MG63 (cell line): ENCODE data around the gene ARHGEF26. TPM values are rescaled to one million over a fixed set of nuclear protein-coding genes. Genes with fewer than 3 reads are reported as not detected.
A peak's percentile ranks its signal among the peaks of the same experiment; 100 is the strongest.
"Not testable (repeated sequence)": the region's sequence is repeated elsewhere in the genome, so short reads cannot be mapped to it uniquely, and the experiment has no call there.

Experiments used
- DNase-seq: peaks from one replicate; pipeline ENCODE4 v3.0.0-alpha.2; 2020
- H3K27me3 ChIP-seq: fragments of 250-450 bp; sonication (Bioruptor Pico); 2 replicates; pipeline ENCODE4 v1.5.1; 2020; ENCODE audit warnings: mild to moderate bottlenecking, moderate library complexity
- H3K36me3 ChIP-seq: fragments of 250-450 bp; sonication (Bioruptor Pico); 2 replicates; pipeline ENCODE4 v1.5.1; 2020; ENCODE audit warnings: mild to moderate bottlenecking, moderate library complexity
- H3K4me3 ChIP-seq: fragments of 250-450 bp; sonication (Bioruptor Pico); 2 replicates; pipeline ENCODE4 v1.5.1; 2020; ENCODE audit warnings: mild to moderate bottlenecking, moderate library complexity
- H3K9me3 ChIP-seq: fragments of 250-450 bp; sonication (Bioruptor Pico); 2 replicates; pipeline ENCODE4 v1.5.1; 2020; ENCODE audit warnings: mild to moderate bottlenecking, moderate library complexity
- total RNA-seq: library from RNA; depleted of rRNA; stranded (reverse); fragments of >200 nt; shearing (Covaris generic); gene quantifications from 2 replicates; pipeline ENCODE4 v1.2.3, GENCODE V29; 2014; ENCODE audit warnings: low replicate concordance; rRNA removed

ARHGEF26 gene
- 0.63 TPM in 1 of 2 replicates, not detected in the other for total RNA-seq

- Histone ChIP-seq H3K4me3 (peak within 1 kb of the TSS; percentile 54), H3K9me3 (no peaks in the 10 kb centered on the region), H3K36me3 (no peaks in the 10 kb centered on the region), H3K27me3 (peaks cover 52% of the 10 kb centered on the region)
- peak; percentile 72 for DNase-seq
Measured at GRCh38 chr3:154120961-154121700, at the start of gene ARHGEF26. Gene ARHGEF26 (plus strand): TSS chr3:154121390. CDS start chr3:154121993, 603 bp downstream.

- Histone ChIP-seq H3K9me3 (no peaks in the 10 kb centered on the region), H3K4me3 (no peak overlapping the region), H3K36me3 (no peaks in the 10 kb centered on the region), H3K27me3 (no peaks in the 10 kb centered on the region)
- DNase-seq = no peak
Measured at GRCh38 chr3:154074966-154075365, 46.2 kb upstream of the ARHGEF26 start.

- Histone ChIP-seq H3K27me3 (no peaks in the 10 kb centered on the region), H3K4me3 (no peak overlapping the region), H3K36me3 (no peaks in the 10 kb centered on the region), H3K9me3 (no peaks in the 10 kb centered on the region)
- DNase-seq = no peak
Measured at GRCh38 chr3:154078672-154079071, 42.5 kb upstream of the ARHGEF26 start.

- no peaks in the 10 kb centered on the region for H3K9me3 ChIP-seq
- no peak for DNase-seq
- H3K27me3 ChIP-seq = no peaks in the 10 kb centered on the region
- H3K36me3 ChIP-seq = no peaks in the 10 kb centered on the region
- no peak overlapping the region for H3K4me3 ChIP-seq
Measured at GRCh38 chr3:154081305-154081704, 39.9 kb upstream of the ARHGEF26 start.

GRCh38 chr3:154085071-154085470 is 36.1 kb upstream of the ARHGEF26 start:
- Histone ChIP-seq H3K27me3 (no peaks in the 10 kb centered on the region), H3K36me3 (no peaks in the 10 kb centered on the region), H3K4me3 (no peak overlapping the region), H3K9me3 (no peaks in the 10 kb centered on the region)
- no peak for DNase-seq

- Histone ChIP-seq H3K27me3 (no peaks in the 10 kb centered on the region), H3K36me3 (no peaks in the 10 kb centered on the region), H3K4me3 (no peak overlapping the region), H3K9me3 (no peaks in the 10 kb centered on the region)
- DNase-seq = no peak
Measured at GRCh38 chr3:154085799-154086198, 35.4 kb upstream of the ARHGEF26 start.

- Histone ChIP-seq H3K4me3 (no peak overlapping the region), H3K9me3 (no peaks in the 10 kb centered on the region), H3K27me3 (no peaks in the 10 kb centered on the region), H3K36me3 (no peaks in the 10 kb centered on the region)
- DNase-seq = no peak
Measured at GRCh38 chr3:154086286-154086685, 34.9 kb upstream of the ARHGEF26 start.

- DNase-seq = not testable (repeated sequence)
Measured at GRCh38 chr3:154087756-154088480, 33.3 kb upstream of the ARHGEF26 start.

GRCh38 chr3:154089421-154090420 is 31.5 kb upstream of the ARHGEF26 start:
- Histone ChIP-seq H3K36me3 (no peaks in the 10 kb centered on the region), H3K27me3 (no peaks in the 10 kb centered on the region), H3K4me3 (no peak overlapping the region), H3K9me3 (no peaks in the 10 kb centered on the region)
- no peak for DNase-seq

More at GRCh38 chr3:154087756-154088480, 33.3 kb upstream of the ARHGEF26 start:
- not testable (repeated sequence) for H3K27me3 ChIP-seq, H3K9me3 ChIP-seq, H3K36me3 ChIP-seq, H3K4me3 ChIP-seq

- no peak for DNase-seq
- H3K27me3 ChIP-seq = no peaks in the 10 kb centered on the region
- no peaks in the 10 kb centered on the region for H3K36me3 ChIP-seq
- H3K9me3 ChIP-seq = no peaks in the 10 kb centered on the region
- no peak overlapping the region for H3K4me3 ChIP-seq
Measured at GRCh38 chr3:154094051-154094450, 27.1 kb upstream of the ARHGEF26 start.

GRCh38 chr3:154095832-154096421 is 25.3 kb upstream of the ARHGEF26 start:
- Histone ChIP-seq H3K4me3 (no peak overlapping the region), H3K27me3 (no peaks in the 10 kb centered on the region), H3K9me3 (no peaks in the 10 kb centered on the region), H3K36me3 (no peaks in the 10 kb centered on the region)
- DNase-seq = no peak

- Histone ChIP-seq H3K4me3 (no peak overlapping the region), H3K27me3 (no peaks in the 10 kb centered on the region), H3K9me3 (no peaks in the 10 kb centered on the region), H3K36me3 (no peaks in the 10 kb centered on the region)
- DNase-seq = no peak
Measured at GRCh38 chr3:154098376-154098775, 22.8 kb upstream of the ARHGEF26 start.

- H3K9me3 ChIP-seq = no peaks in the 10 kb centered on the region
- no peak overlapping the region for H3K4me3 ChIP-seq
- H3K27me3 ChIP-seq = no peaks in the 10 kb centered on the region
- DNase-seq = no peak
- no peaks in the 10 kb centered on the region for H3K36me3 ChIP-seq
Measured at GRCh38 chr3:154100556-154100955, 20.6 kb upstream of the ARHGEF26 start.

- Histone ChIP-seq H3K27me3 (no peaks in the 10 kb centered on the region), H3K36me3 (no peaks in the 10 kb centered on the region), H3K4me3 (no peak overlapping the region), H3K9me3 (no peaks in the 10 kb centered on the region)
- no peak for DNase-seq
Measured at GRCh38 chr3:154101250-154101649, 19.9 kb upstream of the ARHGEF26 start.

GRCh38 chr3:154102225-154102624 is 19.0 kb upstream of the ARHGEF26 start:
- no peaks in the 10 kb centered on the region for H3K36me3 ChIP-seq

GRCh38 chr3:154105218-154105975 is 15.8 kb upstream of the ARHGEF26 start:
- H3K27me3 ChIP-seq = no peaks in the 10 kb centered on the region
- no peak overlapping the region for H3K4me3 ChIP-seq
- DNase-seq = no peak
- no peaks in the 10 kb centered on the region for H3K9me3 ChIP-seq
- H3K36me3 ChIP-seq = no peaks in the 10 kb centered on the region

More at GRCh38 chr3:154102225-154102624, 19.0 kb upstream of the ARHGEF26 start:
- no peak overlapping the region for H3K4me3 ChIP-seq
- no peaks in the 10 kb centered on the region for H3K9me3 ChIP-seq
- no peak for DNase-seq
- no peaks in the 10 kb centered on the region for H3K27me3 ChIP-seq
